ENCODE results near the gene BACE1.

DNA sequence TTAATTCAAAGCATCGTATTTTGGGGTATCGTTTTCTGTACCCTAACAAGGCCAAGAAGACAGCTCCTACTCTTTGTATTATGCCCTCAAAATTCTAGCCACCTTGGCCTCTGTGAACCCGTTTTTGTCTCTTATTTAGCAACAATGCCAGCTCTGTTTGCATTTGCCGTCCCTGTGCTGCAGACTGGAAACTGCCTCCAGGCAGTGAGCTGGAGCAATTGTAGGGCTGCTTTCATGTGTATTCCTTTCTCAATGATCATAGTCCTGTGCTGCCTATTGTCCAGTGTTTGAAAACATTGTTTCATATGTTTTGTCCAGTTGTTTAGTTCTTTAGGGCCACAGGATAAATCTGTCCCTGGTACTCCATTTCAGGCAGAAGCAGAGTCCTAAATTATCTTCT, 44.8 kb downstream of the BACE1 start:
- TF ChIP-seq POLR2A (IDR thresholded peaks at IDR 0.05; ENCODE audit: low read depth, low read length) = no peak
- TF ChIP-seq, protein P1, sequence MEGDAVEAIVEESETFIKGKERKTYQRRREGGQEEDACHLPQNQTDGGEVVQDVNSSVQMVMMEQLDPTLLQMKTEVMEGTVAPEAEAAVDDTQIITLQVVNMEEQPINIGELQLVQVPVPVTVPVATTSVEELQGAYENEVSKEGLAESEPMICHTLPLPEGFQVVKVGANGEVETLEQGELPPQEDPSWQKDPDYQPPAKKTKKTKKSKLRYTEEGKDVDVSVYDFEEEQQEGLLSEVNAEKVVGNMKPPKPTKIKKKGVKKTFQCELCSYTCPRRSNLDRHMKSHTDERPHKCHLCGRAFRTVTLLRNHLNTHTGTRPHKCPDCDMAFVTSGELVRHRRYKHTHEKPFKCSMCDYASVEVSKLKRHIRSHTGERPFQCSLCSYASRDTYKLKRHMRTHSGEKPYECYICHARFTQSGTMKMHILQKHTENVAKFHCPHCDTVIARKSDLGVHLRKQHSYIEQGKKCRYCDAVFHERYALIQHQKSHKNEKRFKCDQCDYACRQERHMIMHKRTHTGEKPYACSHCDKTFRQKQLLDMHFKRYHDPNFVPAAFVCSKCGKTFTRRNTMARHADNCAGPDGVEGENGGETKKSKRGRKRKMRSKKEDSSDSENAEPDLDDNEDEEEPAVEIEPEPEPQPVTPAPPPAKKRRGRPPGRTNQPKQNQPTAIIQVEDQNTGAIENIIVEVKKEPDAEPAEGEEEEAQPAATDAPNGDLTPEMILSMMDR (IDR thresholded peaks at IDR 0.05; ENCODE audit: extremely low read depth in 1 of 2, insufficient read depth in 1 of 2, low read depth in 1 of 2, low read length in 2 of 2) = no peak
- TF ChIP-seq EZH2 (IDR thresholded peaks at IDR 0.05; ENCODE audit: borderline replicate concordance, low read depth, low read length, severe bottlenecking) = no peak

Measured in endothelial cell of umbilical vein (primary cell).